Activated T-cell treated with anti-CD3 and anti-CD28 coated beads for 48 hours (primary cell): ENCODE results near the gene COL5A1.
"Not testable (repeated sequence)": the region's sequence is repeated elsewhere in the genome, so short reads cannot be mapped to it uniquely, and the experiment has no call there.

Experiments
- DNase-seq: peaks from one replicate; pipeline ENCODE4 v3.0.0-alpha.2; 2020; ENCODE audit warnings: low read depth

The COL5A1 gene

DNA sequence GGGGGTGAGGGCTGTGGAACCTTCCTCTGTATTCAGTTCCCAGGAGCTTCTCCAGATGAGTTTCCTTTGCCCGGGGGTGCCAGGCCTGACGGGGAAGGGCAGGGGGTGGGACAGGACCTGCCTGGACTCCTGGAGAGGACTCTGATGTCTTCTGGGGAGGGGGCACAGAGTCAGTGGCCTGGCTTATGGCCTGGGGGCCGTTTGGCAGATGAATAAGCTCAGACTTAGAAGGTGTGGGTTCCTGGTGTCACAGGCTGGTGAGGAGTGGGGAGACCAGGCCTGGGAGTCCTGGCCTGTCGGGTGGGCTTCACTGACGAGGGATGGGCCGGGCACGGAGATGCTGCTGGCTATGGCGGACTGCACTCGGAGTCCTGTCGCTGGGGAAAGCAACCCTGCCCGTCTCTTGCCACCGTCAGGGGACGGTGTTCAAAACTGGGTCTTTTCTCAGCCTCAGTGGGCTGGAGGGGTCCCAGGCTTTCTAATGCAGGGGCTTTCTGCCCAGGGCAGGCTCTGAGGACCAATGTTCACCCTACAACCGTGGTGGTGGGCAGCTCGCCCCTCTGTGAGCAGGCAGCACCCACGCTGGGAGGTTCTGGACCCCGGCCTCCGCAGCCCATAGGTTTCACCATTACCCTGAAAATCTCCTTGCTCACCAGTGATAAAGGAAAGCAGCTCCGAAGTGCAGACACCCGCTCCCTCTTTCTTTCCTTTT lies 16.2 kb downstream of the COL5A1 start:
- no peak for DNase-seq

DNA sequence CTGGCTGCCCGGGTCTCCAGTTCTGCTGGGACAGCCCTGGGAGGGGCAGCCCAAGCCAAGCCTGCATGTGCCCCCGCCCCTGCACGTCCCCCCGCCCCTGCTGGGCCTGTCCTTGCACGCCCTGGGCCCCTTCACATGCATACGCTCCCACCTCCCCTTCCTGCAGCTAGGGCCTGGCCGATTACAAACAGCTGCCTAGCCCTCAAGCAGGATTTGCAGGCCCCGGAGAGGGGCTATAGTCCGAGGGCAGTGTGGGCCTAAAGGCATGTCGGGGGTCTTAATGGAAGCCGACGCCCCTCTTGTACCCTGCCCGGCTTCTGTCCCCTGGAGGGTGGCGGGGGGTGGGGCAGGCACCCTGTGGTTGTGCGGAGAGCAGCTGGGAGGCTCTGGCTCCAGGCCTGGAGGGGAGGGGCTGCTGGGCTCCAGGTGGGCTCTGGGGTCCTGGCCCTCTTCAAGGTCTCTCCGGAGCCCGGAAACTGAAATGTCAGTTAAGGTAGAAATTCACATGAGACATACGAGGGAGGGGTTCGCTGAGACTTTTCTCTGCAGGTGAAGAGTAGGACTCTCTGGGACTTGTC lies 16.9 kb downstream of the COL5A1 start:
- no peak for DNase-seq

DNA sequence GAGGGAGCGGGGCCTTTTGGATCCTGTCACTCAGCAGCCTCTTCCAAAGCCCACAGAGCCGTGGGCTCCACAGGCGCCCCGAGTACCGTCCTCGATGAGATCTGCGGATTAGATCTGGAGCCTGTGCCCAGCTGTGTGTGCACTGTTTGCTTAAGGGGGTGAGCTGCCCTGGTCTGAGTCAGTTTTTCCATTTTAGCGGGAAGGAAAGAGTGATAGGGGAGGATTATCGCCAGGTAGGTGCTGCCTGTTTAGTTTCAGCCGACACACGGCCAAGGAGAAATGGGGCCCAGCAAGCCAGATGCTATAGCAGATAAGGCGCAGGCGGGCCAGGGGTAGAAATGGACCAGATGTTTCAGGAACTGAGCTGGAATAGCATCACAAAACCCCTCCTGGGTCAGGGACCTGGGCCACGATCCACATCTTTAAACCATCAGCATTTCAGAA lies 18.1 kb downstream of the COL5A1 start:
- no peak for DNase-seq

DNA sequence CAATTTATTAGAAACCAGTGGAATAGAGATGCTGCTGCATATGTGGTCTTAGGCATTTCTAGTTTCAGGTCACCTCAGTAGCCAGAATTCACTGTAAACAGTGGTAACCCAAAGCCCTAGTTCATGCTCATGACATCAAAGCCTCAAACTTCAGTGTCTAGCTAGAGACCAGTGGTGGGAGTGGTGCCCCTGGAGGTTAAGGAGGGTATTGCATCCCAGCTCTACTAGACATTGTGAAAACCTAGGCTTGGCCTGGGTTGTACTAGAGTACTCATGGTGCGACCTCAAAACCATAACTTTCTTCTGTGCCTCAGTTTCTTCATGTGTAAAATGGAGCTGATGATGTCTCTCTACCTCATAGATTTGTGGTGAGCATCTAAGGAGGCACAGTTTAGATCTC lies 18.8 kb downstream of the COL5A1 start:
- DNase-seq: no peak

DNA sequence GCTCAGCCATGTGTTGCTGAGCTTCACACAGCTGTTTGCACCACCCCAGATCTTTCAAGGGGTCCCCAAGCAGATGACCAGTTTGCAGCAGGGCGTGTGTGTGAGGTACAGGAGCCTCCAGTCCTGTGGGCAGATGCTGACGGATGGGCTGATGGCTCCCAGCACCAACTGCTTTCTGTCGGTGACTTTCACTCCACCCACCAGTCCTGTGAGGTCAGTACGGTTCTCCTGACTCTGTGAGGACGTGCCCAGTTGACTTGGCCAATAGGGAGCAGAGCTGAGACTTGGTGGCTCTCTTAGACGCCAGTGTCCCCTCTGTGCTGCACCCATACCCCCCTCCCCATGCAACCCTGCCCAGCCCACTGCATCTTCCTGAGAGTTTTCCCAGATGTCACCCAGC lies 19.7 kb downstream of the COL5A1 start:
- no peak for DNase-seq

DNA sequence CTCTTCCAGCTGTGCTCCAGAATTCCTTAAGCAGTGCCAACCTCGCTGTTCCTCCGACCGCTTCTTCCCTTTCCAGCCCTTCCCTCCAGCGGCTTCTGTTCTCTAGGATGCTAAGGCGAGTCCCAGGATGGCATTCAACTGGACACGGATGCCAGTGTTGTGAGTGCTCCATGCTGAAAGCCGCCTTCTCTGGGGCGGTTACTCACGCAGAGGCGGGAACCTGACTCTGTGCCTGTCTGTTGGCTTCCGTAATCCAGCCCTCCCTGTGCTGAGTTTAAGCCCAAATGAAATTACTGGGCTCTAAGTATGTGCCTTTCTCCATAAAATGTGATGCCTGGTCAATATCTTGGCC lies 20.2 kb downstream of the COL5A1 start:
- no peak for DNase-seq

DNA sequence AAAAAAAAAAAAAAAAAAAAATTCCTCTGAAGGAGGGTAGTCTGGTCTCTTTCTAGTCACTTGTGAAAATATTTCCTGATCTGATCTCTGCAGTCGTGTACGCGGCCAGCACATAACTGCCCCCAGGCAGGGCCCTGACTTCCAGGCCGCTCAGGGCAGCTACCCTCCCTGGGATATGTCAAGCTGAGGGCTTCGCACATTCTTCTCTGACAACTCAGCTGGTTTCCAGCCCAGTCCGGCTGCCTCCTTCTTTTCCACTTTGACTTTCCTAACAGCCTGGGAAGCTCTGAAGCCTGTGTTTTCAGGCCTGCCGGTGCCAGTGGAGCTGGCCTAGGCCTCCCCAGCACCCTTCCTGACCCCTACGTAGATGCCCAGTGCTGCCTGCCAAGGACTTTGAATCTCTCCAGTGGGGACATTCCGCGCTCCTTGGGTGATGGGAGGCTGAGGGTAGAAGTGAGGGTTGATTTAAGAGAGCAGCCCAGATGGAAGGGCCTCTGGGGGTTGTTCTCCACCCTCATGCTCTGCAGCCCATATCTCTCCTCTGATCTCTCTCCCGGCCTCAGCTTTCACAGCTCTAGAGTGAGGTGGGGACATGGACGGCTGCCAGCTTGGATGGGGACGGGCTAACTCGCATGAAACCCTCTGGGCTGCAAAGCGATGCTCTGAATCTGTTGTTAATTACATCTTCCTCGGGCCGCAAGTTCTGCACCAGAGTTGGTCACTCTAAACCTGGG lies 20.7 kb downstream of the COL5A1 start:
- DNase-seq: no peak

DNA sequence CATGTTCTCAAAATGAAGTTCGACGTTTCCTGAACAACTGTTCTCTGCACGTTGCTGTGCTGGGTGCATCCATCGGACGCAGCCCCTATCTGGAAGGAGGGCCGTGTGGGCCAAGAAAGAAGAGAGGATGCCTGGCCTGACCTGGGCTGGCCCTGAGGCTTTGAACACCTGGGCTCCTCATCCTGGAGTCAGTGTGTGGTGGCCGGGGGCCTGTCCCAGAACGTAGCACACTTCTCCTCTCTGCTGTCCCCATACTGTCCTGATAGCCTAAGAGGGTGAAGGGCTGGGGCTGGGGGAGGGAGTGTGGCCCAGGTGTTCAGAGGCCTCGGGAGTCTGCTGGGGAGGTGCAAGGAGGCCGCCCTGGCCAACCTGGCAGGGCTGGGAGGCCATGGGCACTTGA lies 21.5 kb downstream of the COL5A1 start:
- no peak for DNase-seq

DNA sequence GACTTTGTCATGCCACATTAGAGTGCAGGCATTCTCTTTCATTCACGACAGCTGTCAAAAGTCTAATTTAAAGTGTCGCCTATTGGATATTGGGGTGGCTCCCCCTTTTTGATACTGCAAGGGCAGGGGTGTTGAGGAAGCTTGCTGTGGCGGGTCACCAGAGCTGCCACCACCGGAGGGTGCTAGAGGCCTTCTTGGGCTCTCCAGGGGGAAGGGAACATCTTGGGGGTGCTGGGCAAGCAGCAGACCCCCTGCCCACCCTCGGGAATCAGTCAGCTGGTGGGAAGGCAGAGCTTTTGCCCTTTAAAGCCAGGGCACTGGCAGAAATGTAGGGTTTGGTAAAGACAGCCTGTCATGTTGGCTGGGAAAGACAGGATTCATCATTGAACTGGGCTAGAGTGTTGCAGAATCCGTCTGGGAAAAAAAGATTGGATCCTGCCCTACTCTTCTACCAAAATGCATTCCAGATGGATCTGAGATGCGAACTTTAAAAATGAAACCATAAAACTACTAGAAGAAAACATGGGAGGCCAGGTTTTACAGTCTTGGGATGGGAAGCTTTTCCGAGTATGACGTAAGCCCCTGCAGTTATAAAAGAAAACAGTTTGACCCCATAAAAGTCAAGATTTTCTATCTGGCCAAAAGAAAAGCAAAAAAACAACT lies 22.3 kb downstream of the COL5A1 start:
- no peak for DNase-seq

DNA sequence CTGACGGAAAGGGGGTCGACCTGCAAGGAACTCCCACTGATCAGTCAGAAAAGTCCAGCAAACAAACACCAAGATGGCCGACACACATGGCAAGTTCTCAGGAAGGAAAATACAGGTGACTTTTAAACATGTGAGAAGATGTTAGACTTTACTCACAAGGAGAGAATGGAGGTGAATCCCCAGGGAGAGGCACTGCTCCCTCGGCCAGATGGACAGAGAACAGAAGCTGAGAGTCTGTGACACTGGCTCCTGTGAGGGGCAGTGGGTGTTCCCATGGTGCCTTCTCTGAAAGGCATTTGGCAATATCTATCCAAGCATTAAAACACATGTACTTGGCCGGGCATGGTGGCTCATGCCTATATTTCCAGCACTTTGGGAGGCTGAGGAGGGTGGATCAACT lies 22.8 kb downstream of the COL5A1 start:
- no peak for DNase-seq

DNA sequence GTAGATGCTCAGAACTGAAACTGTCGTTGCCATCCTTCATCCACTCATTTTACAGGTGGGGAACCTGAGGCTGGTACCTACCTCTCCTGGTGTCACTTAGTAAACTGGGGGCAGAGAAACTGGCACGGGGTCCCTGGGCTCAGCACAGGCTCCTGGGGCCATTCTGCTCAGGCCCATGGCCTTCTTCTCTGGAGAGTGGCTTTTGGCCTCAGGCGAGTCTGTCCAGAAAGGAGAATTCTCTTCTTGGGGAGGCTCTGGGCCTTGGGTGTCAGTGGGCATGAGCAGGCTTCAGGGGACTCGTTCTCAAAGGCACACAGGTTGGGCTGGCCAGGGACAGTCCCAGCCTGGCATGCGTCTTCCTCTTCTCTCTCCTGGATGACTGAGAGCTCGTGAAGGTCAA lies 24.6 kb downstream of the COL5A1 start:
- no peak for DNase-seq

DNA sequence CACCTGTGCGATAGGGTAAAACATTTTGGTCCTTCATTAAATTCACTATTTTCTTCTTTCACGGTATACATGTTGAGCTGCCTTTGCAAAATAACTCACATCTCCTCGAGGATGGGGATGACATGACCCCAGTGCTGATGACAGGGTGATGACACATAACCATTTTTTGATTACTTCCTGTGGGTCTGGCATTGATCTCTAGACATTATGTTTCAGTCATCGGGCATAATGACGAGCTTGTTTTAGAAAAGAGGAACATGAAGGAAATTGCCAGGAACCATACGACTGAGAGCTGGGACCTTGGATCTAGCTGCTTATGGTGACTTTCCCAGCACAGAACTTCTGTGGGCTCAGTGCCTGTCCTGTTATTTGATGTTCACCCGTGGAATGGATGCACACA lies 25.2 kb downstream of the COL5A1 start:
- no peak for DNase-seq

DNA sequence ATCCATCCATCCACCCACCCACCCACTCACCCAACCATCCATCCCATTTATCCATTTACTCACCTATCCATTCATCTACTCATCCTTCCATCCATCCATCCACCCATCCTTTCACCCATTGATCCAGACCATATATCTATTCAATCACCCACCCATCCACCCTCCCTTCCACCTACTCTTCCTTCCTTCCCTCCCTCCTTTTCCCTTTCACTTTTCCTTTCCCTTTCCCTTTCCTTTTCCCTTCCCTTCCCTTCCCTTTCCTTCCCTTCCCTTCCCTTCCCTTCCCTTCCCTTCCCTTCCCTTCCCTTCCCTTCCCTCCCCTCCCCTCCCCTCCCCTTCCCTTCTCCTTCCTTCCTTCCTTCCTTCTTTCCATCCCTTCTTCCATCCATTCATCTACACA lies 27.4 kb downstream of the COL5A1 start:
- DNase-seq: not testable (repeated sequence)

DNA sequence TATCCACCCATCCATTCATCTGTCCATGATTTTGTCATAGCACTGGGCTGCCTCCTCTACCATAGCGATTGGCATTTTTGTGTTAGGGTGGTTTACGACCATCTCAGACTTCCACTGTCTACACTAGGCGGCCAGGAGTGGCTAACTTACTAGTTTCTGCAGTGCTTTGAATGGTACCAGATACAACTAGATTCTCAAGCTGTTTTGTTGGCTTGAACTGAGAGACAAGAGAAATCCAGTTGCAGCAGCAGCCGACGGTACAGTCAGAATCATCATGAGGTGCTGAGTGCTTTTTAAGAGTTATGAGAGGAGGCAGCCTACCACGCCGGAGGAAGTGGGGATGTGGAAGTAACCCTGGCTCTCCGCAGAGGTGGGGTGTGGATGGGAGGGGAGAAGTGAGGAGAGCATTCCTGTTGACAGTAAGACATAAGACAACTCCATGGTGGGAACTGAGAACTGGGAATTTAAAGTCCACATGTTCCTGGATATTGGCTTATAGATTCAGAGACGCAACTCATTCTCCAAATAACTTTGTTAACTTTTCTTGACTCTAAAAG lies 27.9 kb downstream of the COL5A1 start:
- DNase-seq: no peak

DNA sequence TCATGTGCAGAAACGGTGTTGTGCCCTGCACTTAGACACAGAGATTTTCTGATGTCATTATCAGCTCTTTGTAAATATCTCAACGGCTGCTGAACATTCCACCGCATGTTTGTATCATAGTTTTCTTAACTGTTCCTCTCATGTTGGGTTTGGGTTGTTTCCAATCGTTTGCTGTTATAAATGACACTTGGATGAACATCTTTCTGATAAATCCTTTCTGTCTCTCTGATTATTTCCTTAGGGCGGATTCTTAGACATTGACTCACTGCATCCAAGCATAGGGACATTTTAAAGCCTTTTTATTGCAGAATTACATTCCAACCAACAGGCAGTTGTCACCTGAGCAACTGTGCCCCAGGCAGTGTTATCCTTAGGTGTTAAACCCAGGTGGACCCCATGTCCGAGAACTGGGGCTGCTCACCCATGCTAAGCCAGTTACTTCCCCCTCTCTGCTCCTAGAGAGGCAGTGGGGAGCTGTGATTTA lies 28.5 kb downstream of the COL5A1 start:
- DNase-seq: no peak

DNA sequence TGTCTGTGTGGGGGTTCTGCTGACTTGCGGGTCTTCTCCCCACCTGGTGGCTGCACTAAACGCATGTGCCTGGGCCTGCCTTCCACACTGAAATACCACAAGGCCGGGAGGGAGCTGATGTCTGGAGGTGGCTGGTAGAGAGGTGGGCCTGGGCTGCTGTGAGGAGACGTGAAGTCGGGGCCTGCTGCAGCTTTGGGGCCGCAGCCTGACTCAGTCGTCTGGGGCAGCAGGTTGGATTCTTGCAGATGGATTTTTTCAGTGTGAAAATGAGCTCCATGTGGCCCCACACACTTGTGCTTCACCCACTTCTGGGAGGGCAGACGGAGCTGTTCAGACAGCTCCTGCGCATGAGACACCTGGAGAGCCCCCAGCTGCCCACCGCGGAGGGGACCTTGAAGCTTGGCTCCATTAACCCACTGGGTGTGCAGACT lies 29.3 kb downstream of the COL5A1 start:
- DNase-seq: no peak

DNA sequence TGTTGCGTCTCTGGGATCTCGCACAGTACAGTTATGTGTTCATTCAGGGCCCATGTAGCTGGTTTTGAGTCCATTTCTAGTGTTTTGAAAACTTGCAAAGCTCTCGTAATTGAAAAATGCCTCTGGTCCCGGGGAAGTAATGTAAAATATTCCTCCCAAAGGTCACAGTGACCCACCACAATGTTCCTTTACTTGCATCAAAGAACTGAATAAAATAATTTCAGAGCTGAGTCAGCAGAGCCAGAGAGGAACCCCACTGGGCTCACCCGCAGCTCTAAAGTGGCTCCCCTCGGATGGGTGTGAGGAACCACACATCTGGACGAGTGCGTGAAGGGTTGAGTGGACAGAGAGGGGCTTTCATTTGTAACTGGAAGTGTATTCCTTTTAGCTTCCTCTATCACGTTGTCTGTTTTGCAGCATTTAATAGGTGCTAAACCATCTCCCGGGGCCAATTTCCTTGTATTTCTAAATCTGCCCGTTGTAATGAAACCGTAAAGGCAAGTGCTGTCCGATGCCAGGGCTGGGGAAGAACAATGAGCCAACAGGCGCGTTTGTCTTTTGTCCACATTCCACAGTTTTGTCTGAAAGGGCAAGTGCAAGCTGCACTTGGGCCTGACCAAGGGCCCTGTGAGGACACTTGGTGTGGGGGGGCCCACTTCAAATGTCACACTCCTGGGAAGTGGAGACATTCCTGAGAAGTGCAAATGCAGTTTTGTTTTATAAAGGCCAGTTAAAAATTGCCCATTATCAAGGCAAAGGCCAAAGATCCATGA lies 29.9 kb downstream of the COL5A1 start:
- DNase-seq: no peak

DNA sequence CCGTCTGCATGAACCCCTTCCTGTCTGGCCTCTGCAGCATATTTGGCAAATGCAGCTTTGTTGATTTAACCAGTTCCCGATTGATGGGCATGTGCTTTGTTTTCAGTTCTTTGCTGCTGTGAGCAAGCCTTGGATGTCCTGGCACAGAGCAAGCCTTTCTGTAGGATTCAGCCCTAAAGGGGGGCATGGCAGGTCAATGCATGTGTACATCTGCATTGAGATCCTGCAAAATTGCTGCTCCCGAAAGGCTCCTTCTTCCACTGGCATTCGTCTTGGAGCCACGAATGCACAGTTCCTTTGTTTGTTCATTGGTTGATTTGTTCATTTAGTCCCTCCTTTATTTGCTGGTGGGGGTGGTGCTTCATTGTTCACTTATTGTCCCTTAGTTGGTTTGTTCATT lies 34.8 kb downstream of the COL5A1 start:
- no peak for DNase-seq

DNA sequence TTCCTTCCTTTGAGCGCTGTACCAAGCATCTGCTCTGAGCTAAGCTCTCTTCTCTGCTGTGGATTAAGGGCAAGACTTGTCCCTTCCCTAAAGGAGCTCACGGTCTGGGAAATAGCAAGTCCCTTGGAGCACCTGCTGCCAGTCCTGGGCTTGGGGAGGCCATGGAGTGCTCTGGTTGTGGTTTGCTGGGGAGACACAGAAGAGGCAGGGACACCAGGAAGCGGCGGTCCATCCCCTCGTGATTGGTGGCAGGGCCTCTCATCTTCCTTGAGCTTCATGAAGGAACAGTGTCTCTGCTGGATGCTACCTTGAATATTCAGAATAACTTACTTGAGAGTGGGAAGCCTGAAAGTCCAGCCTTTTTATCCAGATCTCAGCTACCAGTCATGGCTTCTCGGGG lies 35.3 kb downstream of the COL5A1 start:
- DNase-seq: no peak

DNA sequence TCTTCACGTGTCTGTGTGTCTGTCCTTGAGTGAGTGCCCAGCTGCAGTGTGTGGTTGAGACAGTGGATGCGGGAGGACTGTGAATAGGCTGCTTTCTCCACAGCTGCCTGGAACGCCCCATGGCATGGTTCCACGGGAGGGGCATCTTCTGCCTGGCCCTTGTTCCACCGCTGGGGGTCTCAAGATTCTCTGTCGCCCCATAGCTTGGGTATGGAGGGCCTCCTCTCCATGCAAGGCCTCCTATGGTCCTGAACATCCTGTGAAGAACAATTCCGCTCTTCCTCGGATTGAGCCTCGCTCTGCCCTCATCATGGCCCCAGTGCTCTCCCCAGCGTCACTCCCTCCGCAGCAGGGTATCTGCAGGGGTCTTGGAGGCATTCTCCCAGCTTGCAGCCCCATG lies 36.1 kb downstream of the COL5A1 start:
- DNase-seq: no peak

DNA sequence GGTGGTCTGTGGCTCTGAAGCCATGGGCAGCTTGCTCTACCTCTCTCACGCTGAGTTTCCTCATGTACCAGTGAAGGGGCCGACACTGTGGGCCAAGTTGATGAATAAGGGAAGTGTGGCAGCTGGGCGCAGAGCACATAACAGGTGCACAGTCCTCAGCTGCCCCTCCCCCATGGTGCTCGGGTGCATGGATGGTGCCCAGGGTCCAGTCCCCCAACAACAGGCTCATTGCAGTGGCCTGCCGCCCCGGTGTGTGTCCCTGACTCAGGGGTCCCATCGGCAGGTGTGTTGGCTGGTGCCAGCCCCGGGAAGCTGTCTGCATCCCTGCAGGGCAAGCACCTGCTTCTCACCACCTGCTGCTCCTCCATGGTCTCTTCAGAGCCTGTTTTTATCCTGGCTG lies 36.6 kb downstream of the COL5A1 start:
- DNase-seq: no peak
